ENCODE measurements around the gene SLC31A1.

DNA sequence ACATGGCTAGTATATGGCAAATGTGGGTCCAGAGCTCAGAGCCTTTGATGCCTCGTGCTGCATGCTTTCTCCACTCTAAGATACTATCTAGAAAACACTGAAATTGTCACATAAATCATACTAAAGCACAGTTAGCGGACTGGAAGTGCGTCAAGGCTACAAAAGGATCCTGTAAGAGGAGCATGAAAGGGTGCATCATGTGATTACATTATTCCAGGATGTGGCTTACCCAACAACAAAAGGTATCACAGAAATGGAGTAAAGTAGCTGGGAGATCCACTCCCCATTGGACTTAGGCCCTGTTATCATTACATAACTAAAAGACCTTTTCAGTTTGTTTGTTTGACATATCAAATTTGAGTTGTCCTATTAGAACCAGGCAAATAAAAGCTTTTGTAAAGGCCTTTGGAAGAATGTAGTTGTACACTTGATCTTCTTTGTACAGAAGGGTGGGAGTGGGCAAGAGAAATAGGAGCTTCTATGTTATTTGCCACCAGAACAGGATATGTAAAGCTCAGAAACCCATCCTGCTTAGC is 6.9 kb downstream of the SLC31A1 start:
- no peak for TF ChIP-seq SUZ12 (IDR thresholded peaks at IDR 0.05; ENCODE audit: low read length)
- TF ChIP-seq POLR2AphosphoS5 (IDR thresholded peaks at IDR 0.05; ENCODE audit: low read depth, low read length): no peak
- TF ChIP-seq POLR2A (IDR thresholded peaks at IDR 0.05; ENCODE audit: control extremely low read depth in 1 of 2, low read depth in 2 of 2, low read length in 2 of 2): no peak
- TF ChIP-seq BRCA1 (IDR thresholded peaks at IDR 0.05; ENCODE audit: low read depth, low read length): no peak
- TF ChIP-seq, protein P1, sequence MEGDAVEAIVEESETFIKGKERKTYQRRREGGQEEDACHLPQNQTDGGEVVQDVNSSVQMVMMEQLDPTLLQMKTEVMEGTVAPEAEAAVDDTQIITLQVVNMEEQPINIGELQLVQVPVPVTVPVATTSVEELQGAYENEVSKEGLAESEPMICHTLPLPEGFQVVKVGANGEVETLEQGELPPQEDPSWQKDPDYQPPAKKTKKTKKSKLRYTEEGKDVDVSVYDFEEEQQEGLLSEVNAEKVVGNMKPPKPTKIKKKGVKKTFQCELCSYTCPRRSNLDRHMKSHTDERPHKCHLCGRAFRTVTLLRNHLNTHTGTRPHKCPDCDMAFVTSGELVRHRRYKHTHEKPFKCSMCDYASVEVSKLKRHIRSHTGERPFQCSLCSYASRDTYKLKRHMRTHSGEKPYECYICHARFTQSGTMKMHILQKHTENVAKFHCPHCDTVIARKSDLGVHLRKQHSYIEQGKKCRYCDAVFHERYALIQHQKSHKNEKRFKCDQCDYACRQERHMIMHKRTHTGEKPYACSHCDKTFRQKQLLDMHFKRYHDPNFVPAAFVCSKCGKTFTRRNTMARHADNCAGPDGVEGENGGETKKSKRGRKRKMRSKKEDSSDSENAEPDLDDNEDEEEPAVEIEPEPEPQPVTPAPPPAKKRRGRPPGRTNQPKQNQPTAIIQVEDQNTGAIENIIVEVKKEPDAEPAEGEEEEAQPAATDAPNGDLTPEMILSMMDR (IDR thresholded peaks at IDR 0.05; ENCODE audit: control extremely low read depth in 1 of 3, insufficient read depth in 1 of 3, low read depth in 1 of 3, low read length in 3 of 3): no peak
- no peak for TF ChIP-seq RNF2 (IDR thresholded peaks at IDR 0.05; ENCODE audit: borderline replicate concordance, low read depth, low read length, missing control alignments, poor library complexity, severe bottlenecking)
- no peak for TF ChIP-seq RXRA (IDR thresholded peaks at IDR 0.05; ENCODE audit: insufficient read depth, low read depth, low read length)
- TF ChIP-seq HDAC6 (IDR thresholded peaks at IDR 0.05; ENCODE audit: low read depth, low read length): no peak
- no peak for TF ChIP-seq TAF1 (IDR thresholded peaks at IDR 0.05; ENCODE audit: low read depth, low read length)
- TF ChIP-seq EP300 (IDR thresholded peaks at IDR 0.05; ENCODE audit: borderline replicate concordance in 1 of 2, low read depth in 2 of 2, low read length in 2 of 2): no peak
- no peak for TF ChIP-seq RAD21 (IDR thresholded peaks at IDR 0.05 in 1 of 2, conservative IDR thresholded peaks at IDR 0.05 in 1 of 2; ENCODE audit: low read depth in 2 of 2, low read length in 2 of 2)
- no peak for TF ChIP-seq PHF8 (conservative IDR thresholded peaks at IDR 0.05; ENCODE audit: low read depth, low read length)
- TF ChIP-seq CEBPB (IDR thresholded peaks at IDR 0.05; ENCODE audit: low read depth, low read length): no peak
- TF ChIP-seq KDM1A (IDR thresholded peaks at IDR 0.05; ENCODE audit: borderline replicate concordance, low read length): no peak
